Mesenchymal stem cell (in vitro differentiated cells and primary cell): ENCODE measurements around the gene TREX2.
"Not testable (repeated sequence)": the region's sequence is repeated elsewhere in the genome, so short reads cannot be mapped to it uniquely, and the experiment has no call there.

ENCODE experiments used
- DNase-seq: peaks from one replicate; pipeline ENCODE4 v3.0.0-alpha.2; 2013
- H2AFZ ChIP-seq: one replicate; pipeline ENCODE4 v1.6.1; 2013; ENCODE audit warnings: low read depth, mild to moderate bottlenecking, control low read depth, inconsistent platforms, low read length, moderate library complexity
- H2AK5ac ChIP-seq: 2 replicates; pipeline ENCODE4 v1.6.1; 2013; ENCODE audit warnings: low read length, moderate library complexity, mild to moderate bottlenecking, inconsistent platforms; ENCODE audit not compliant: severe bottlenecking
- H2BK120ac ChIP-seq: one replicate; pipeline ENCODE4 v1.6.1; 2013; ENCODE audit warnings: low read depth, mild to moderate bottlenecking, inconsistent platforms, low read length, moderate library complexity
- H2BK12ac ChIP-seq, 2 experiments: one replicate each; pipeline ENCODE4 v1.6.1; 2013; ENCODE audit warnings: inconsistent platforms in 2 of 2, low read length in 2 of 2, mild to moderate bottlenecking in 2 of 2, moderate library complexity in 2 of 2, control low read depth in 1 of 2
- H2BK15ac ChIP-seq: one replicate; pipeline ENCODE4 v1.6.1; 2013; ENCODE audit warnings: mild to moderate bottlenecking, low read depth, inconsistent platforms; ENCODE audit not compliant: poor library complexity, severe bottlenecking
- H2BK5ac ChIP-seq: 2 replicates; pipeline ENCODE4 v1.6.1; 2013; ENCODE audit warnings: low read depth, mild to moderate bottlenecking, low read length, control low read depth, inconsistent platforms; ENCODE audit not compliant: poor library complexity, severe bottlenecking
- H3K14ac ChIP-seq, 2 experiments: one replicate each; pipeline ENCODE4 v1.6.1; 2013; ENCODE audit warnings: inconsistent platforms in 2 of 2, low read length in 2 of 2, control low read depth in 1 of 2, mild to moderate bottlenecking in 1 of 2, moderate library complexity in 1 of 2
- H3K18ac ChIP-seq, 2 experiments: one replicate each; pipeline ENCODE4 v1.6.1; 2013; ENCODE audit warnings: inconsistent platforms in 2 of 2, low read length in 2 of 2, control low read depth in 1 of 2, low read depth in 1 of 2, mild to moderate bottlenecking in 1 of 2
- H3K23ac ChIP-seq, 2 experiments: one replicate each; pipeline ENCODE4 v1.6.1; 2013; ENCODE audit warnings: inconsistent platforms in 2 of 2, low read length in 2 of 2, mild to moderate bottlenecking in 2 of 2, moderate library complexity in 2 of 2, control low read depth in 1 of 2
- H3K27ac ChIP-seq: 2 replicates; pipeline ENCODE4 v1.5.1; 2013; ENCODE audit warnings: mild to moderate bottlenecking, moderate library complexity, low read length, control low read depth, inconsistent platforms; ENCODE audit not compliant: poor library complexity, severe bottlenecking
- H3K27me3 ChIP-seq, 2 experiments: 2 replicates each; pipeline versions ENCODE4 v1.6.1 to v1.7.0; 2013; ENCODE audit warnings: low read length in 2 of 2, mild to moderate bottlenecking in 2 of 2, moderate library complexity in 2 of 2, control low read depth in 1 of 2, inconsistent platforms in 1 of 2; ENCODE audit not compliant: control insufficient read depth in 1 of 2, insufficient read depth in 1 of 2
- H3K36me3 ChIP-seq, 2 experiments: 2 replicates each; pipeline versions ENCODE4 v1.6.1 to v1.7.0; 2013; ENCODE audit warnings: low read length in 2 of 2, control low read depth in 1 of 2, inconsistent platforms in 1 of 2, low read depth in 1 of 2, mild to moderate bottlenecking in 1 of 2; ENCODE audit not compliant: insufficient read depth in 2 of 2, control insufficient read depth in 1 of 2
- H3K4ac ChIP-seq, 2 experiments: one replicate each; pipeline ENCODE4 v1.6.1; 2013; ENCODE audit warnings: inconsistent platforms in 2 of 2, low read length in 2 of 2, mild to moderate bottlenecking in 2 of 2, moderate library complexity in 2 of 2, control low read depth in 1 of 2, low read depth in 1 of 2
- H3K4me1 ChIP-seq: 2 replicates; pipeline ENCODE4 v1.6.1; 2013; ENCODE audit warnings: low read depth, low read length, control low read depth; ENCODE audit not compliant: control insufficient read depth, insufficient read depth
- H3K4me2 ChIP-seq: 2 replicates; pipeline ENCODE4 v1.6.1; 2013; ENCODE audit warnings: low read length, mild to moderate bottlenecking, inconsistent platforms; ENCODE audit not compliant: poor library complexity, severe bottlenecking
- H3K4me3 ChIP-seq, 2 experiments: 2 replicates each; pipeline versions ENCODE4 v1.5.1 to v1.7.0; 2013; ENCODE audit warnings: low read length in 2 of 2, mild to moderate bottlenecking in 2 of 2, control low read depth in 1 of 2, low read depth in 1 of 2; ENCODE audit not compliant: insufficient read depth in 1 of 2
- H3K79me1 ChIP-seq: replicated peaks from 2 replicates; pipeline ENCODE4 v1.6.1; 2013; ENCODE audit warnings: mild to moderate bottlenecking, control low read depth, low read length, inconsistent platforms; ENCODE audit not compliant: poor library complexity, severe bottlenecking
- H3K9ac ChIP-seq: 2 replicates; pipeline ENCODE4 v1.7.0; 2013; ENCODE audit warnings: mild to moderate bottlenecking, low read length, moderate library complexity
- H3K9me3 ChIP-seq: 2 replicates; pipeline ENCODE4 v1.7.0; 2013; ENCODE audit warnings: mild to moderate bottlenecking, low read length; ENCODE audit not compliant: control insufficient read depth
- H4K8ac ChIP-seq: one replicate; pipeline ENCODE4 v1.6.1; 2013; ENCODE audit warnings: inconsistent platforms, mild to moderate bottlenecking, low read length, moderate library complexity
- H4K91ac ChIP-seq: one replicate; pipeline ENCODE4 v1.6.1; 2013; ENCODE audit warnings: mild to moderate bottlenecking, low read length, inconsistent platforms
- WGBS: methylation state at CpG from one replicate; pipeline ENCODE4 v1.1.7; 2013; ENCODE audit warnings: mixed read lengths; 5-methylcytosine and 5-hydroxymethylcytosine counted together

Gene TREX2

GRCh38 chrX:153405426-153405825 is 40.4 kb downstream of the TREX2 start:
- H3K4ac ChIP-seq = no peak overlapping the region
- 65% methylated on average over 5 of the region's 5 CpGs for WGBS
- H3K4me3 ChIP-seq = no peak overlapping the region
- no peak overlapping the region for H2BK12ac ChIP-seq
- H2BK120ac ChIP-seq = no peak overlapping the region
- H2AK5ac ChIP-seq = no peak overlapping the region
- no peak for DNase-seq
- H3K9me3 ChIP-seq = peaks cover 3% of the 10 kb centered on the region
- no peak overlapping the region for H3K27ac ChIP-seq
- H3K4me2 ChIP-seq = no peak overlapping the region
- H3K9ac ChIP-seq = no peak overlapping the region
- no peak overlapping the region for H2BK15ac ChIP-seq
- no peak overlapping the region for H4K8ac ChIP-seq
- no peaks in the 10 kb centered on the region for H3K79me1 ChIP-seq
- H4K91ac ChIP-seq = no peak overlapping the region
- H2AFZ ChIP-seq = no peak overlapping the region
- no peaks in the 10 kb centered on the region for H3K36me3 ChIP-seq
- peaks cover 10 to 39% of the 10 kb centered on the region in 2 experiments for H3K27me3 ChIP-seq
- no peak overlapping the region for H3K18ac ChIP-seq
- no peak overlapping the region for H3K23ac ChIP-seq
- no peaks in the 10 kb centered on the region for H3K4me1 ChIP-seq
- no peak overlapping the region for H2BK5ac ChIP-seq
- H3K14ac ChIP-seq = no peak overlapping the region

- DNase-seq, H3K9ac ChIP-seq, H3K14ac ChIP-seq, H3K79me1 ChIP-seq, H2BK120ac ChIP-seq, H3K27ac ChIP-seq, H3K4ac ChIP-seq, H2AFZ ChIP-seq, H2BK15ac ChIP-seq, H3K4me2 ChIP-seq, H3K18ac ChIP-seq, H2BK5ac ChIP-seq, H4K8ac ChIP-seq, H4K91ac ChIP-seq, H3K36me3 ChIP-seq, H2BK12ac ChIP-seq, H3K4me1 ChIP-seq, H3K9me3 ChIP-seq, H3K23ac ChIP-seq, H3K4me3 ChIP-seq, H2AK5ac ChIP-seq: not testable (repeated sequence)
- WGBS = 90% methylated on average over 3 of the region's 5 CpGs
- H3K27me3 ChIP-seq = peaks cover 8 to 38% of the 10 kb centered on the region in 2 experiments
These were observed 41.5 kb downstream of the TREX2 start for GRCh38 chrX:153404333-153404732.

- Histone ChIP-seq H3K9ac (no peak within 1 kb of the TSS), H2BK15ac (no peak within 1 kb of the TSS), H3K4me3 (no peak within 1 kb of the TSS), H3K27ac (no peak within 1 kb of the TSS), H2BK12ac (no peak within 1 kb of the TSS), H3K4me2 (no peak within 1 kb of the TSS), H4K8ac (no peak within 1 kb of the TSS), H2AK5ac (no peak within 1 kb of the TSS), H3K9me3 (peaks cover 3% of the 10 kb centered on the region), H3K27me3 (peaks cover 3 to 31% of the 10 kb centered on the region in 2 experiments), H2AFZ (no peak within 1 kb of the TSS), H3K79me1 (no peaks in the 10 kb centered on the region), H3K14ac (no peak within 1 kb of the TSS), H3K23ac (no peak within 1 kb of the TSS), H4K91ac (no peak within 1 kb of the TSS), H3K4ac (no peak within 1 kb of the TSS), H2BK120ac (no peak within 1 kb of the TSS), H3K18ac (no peak within 1 kb of the TSS), H2BK5ac (no peak within 1 kb of the TSS), H3K4me1 (no peaks in the 10 kb centered on the region), H3K36me3 (no peaks in the 10 kb centered on the region)
- no peak for DNase-seq
- 98% methylated on average over 27 of the region's 29 CpGs for WGBS
These were observed 44.6 kb downstream of the TREX2 start, which contains the start of gene PNMA6E for GRCh38 chrX:153401133-153401764. Gene PNMA6E (minus strand): TSS chrX:153401350. CDS start chrX:153398849, 2,501 bp downstream.

GRCh38 chrX:153400146-153401132 is 45.4 kb downstream of the TREX2 start:
- Histone ChIP-seq H3K14ac (no peak overlapping the region), H3K4ac (no peak overlapping the region), H3K79me1 (no peaks in the 10 kb centered on the region), H3K27me3 (peaks cover 3 to 33% of the 10 kb centered on the region in 2 experiments), H4K8ac (no peak overlapping the region), H3K9ac (no peak overlapping the region), H3K4me3 (no peak overlapping the region), H2BK12ac (no peak overlapping the region), H2BK15ac (no peak overlapping the region), H3K4me2 (no peak overlapping the region), H3K9me3 (peaks cover 3% of the 10 kb centered on the region), H3K36me3 (no peaks in the 10 kb centered on the region), H3K23ac (no peak overlapping the region), H2AK5ac (no peak overlapping the region), H4K91ac (no peak overlapping the region), H3K27ac (no peak overlapping the region), H2BK120ac (no peak overlapping the region), H3K4me1 (no peaks in the 10 kb centered on the region), H2BK5ac (no peak overlapping the region), H2AFZ (no peak overlapping the region), H3K18ac (no peak overlapping the region)
- DNase-seq = peak; percentile 27
- 65% methylated on average over 44 of the region's 60 CpGs for WGBS
